ENCODE measurements around the gene MAB21L4.

DNA sequence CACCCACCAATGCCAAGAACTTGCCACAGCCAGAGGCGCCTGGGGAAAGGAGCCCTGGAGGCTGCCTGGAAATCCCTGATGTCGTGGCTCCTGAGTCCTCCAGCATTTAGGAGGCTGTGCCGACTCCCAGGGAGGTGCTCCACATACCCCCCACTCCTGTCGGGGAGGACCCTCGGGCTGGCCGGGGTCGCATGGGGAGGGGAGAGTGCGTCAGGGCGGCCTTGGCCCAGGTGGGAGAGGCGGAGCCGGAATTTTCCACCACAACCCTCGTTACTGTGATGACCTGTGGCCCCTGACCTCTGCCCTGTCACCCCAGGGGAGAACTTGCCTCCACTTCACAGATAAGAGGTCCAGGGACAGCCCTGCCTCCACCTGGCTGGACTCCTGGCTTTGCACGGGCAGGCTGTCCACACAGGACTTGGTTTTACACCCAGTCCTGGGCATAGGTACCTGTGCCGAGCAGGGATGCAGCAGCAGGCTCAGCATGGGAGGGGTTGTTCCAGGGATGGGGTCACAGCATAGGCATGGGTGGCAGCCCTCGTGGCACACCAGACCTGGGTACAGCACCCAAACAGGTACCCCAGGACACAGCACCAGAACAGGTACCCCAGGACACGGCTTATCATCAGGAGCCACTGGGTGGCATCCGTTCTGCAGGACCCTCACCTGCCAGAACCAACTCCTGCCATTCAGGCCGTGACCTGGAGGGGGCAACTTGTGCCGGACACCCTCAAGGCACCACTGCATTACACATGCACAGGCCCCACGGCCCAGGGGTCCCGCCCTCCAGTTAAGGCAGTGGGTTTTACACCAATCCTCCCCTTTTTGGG lies 39.6 kb downstream of the MAB21L4 start:
- TF ChIP-seq, protein P1, sequence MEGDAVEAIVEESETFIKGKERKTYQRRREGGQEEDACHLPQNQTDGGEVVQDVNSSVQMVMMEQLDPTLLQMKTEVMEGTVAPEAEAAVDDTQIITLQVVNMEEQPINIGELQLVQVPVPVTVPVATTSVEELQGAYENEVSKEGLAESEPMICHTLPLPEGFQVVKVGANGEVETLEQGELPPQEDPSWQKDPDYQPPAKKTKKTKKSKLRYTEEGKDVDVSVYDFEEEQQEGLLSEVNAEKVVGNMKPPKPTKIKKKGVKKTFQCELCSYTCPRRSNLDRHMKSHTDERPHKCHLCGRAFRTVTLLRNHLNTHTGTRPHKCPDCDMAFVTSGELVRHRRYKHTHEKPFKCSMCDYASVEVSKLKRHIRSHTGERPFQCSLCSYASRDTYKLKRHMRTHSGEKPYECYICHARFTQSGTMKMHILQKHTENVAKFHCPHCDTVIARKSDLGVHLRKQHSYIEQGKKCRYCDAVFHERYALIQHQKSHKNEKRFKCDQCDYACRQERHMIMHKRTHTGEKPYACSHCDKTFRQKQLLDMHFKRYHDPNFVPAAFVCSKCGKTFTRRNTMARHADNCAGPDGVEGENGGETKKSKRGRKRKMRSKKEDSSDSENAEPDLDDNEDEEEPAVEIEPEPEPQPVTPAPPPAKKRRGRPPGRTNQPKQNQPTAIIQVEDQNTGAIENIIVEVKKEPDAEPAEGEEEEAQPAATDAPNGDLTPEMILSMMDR (IDR thresholded peaks at IDR 0.05), result no peak
- TF ChIP-seq POLR2AphosphoS5 (IDR thresholded peaks at IDR 0.05), result no peak
- no peak for TF ChIP-seq POLR2A (IDR thresholded peaks at IDR 0.05)

Measured in prostate gland (tissue), 2 donors.